Hepatocyte (in vitro differentiated cells): ENCODE results near the gene INTS4. TPM values are rescaled to one million over a fixed set of nuclear protein-coding genes. Genes with fewer than 3 reads are reported as not detected.

ENCODE experiments used
- DNase-seq: peaks from one replicate; pipeline ENCODE4 v3.0.0-alpha.2; 2016; ENCODE audit warnings: low spot score
- H2AFZ ChIP-seq: fragments of 200-600 bp; sonication (generic); 2 replicates; pipeline ENCODE4 v1.6.0; 2016; ENCODE audit warnings: antibody characterized with exemption, mild to moderate bottlenecking
- H3K27ac ChIP-seq: fragments of 200-600 bp; sonication (generic); 2 replicates; pipeline ENCODE4 v1.5.1; 2016; ENCODE audit warnings: mild to moderate bottlenecking
- H3K27me3 ChIP-seq: fragments of 200-600 bp; sonication (generic); 2 replicates; pipeline ENCODE4 v1.6.1; 2016
- H3K36me3 ChIP-seq: fragments of 200-600 bp; sonication (generic); replicated peaks from 2 replicates; pipeline ENCODE4 v1.5.1; 2016; ENCODE audit warnings: low read depth; ENCODE audit not compliant: insufficient read depth
- H3K4me1 ChIP-seq: fragments of 200-600 bp; sonication (generic); 2 replicates; pipeline ENCODE4 v1.5.1; 2016; ENCODE audit warnings: mild to moderate bottlenecking, moderate library complexity; ENCODE audit not compliant: insufficient read depth
- H3K4me2 ChIP-seq: fragments of 200-600 bp; sonication (generic); 2 replicates; pipeline ENCODE4 v1.6.0; 2016
- H3K4me3 ChIP-seq: fragments of 200-600 bp; sonication (generic); 2 replicates; pipeline ENCODE4 v1.5.1; 2016; ENCODE audit warnings: mild to moderate bottlenecking
- H3K79me2 ChIP-seq: fragments of 200-600 bp; sonication (generic); 2 replicates; pipeline ENCODE4 v1.6.0; 2017; ENCODE audit warnings: mild to moderate bottlenecking
- H3K9me2 ChIP-seq: fragments of 200-600 bp; sonication (generic); replicated peaks from 2 replicates; pipeline ENCODE4 v1.6.0; 2017; ENCODE audit warnings: mild to moderate bottlenecking; ENCODE audit not compliant: insufficient read depth
- H3K9me3 ChIP-seq: fragments of 200-600 bp; sonication (generic); 2 replicates; pipeline ENCODE4 v1.5.1; 2016; ENCODE audit warnings: low read depth, mild to moderate bottlenecking
- H4K20me1 ChIP-seq: fragments of 200-600 bp; sonication (generic); 2 replicates; pipeline ENCODE4 v1.6.0; 2016; ENCODE audit warnings: mild to moderate bottlenecking; ENCODE audit not compliant: insufficient read depth, poor library complexity, severe bottlenecking
- CTCF ChIP-seq: fragments of 200-600 bp; sonication (generic); IDR thresholded peaks from 2 replicates; pipeline ENCODE4 v1.5.1; 2016; ENCODE audit warnings: antibody characterized with exemption, mild to moderate bottlenecking; ENCODE audit not compliant: poor library complexity
- EZH2 ChIP-seq: fragments of 200-600 bp; sonication (generic); IDR thresholded peaks from 2 replicates; pipeline ENCODE4 v1.6.1; 2016; ENCODE audit warnings: antibody characterized with exemption, mild to moderate bottlenecking, borderline replicate concordance
- EZH2phosphoT487 ChIP-seq: fragments of 200-600 bp; sonication (generic); IDR thresholded peaks from one replicate; pipeline ENCODE4 v1.6.1; 2018; ENCODE audit warnings: antibody characterized with exemption, mild to moderate bottlenecking, low read depth, moderate library complexity; ENCODE audit not compliant: unreplicated experiment, severe bottlenecking
- WGBS: methylation state at CpG from one replicate; pipeline ENCODE4 v1.1.6; 2016; ENCODE audit warnings: low lambda C conversion rate; ENCODE audit errors: missing lambda C conversion rate; 5-methylcytosine and 5-hydroxymethylcytosine counted together
- polyA plus RNA-seq: library from polyadenylated mRNA; unstranded; fragments of >200 nt; fragmentation: Nextera tagmentation; extraction: Ambion mirVana; gene quantifications from 2 replicates; pipeline ENCODE4 v1.2.1, GENCODE V29; 2016
- total RNA-seq: library from RNA; depleted of rRNA; stranded (reverse); fragments of >200 nt; gene quantifications from 2 replicates; pipeline ENCODE4 v1.2.3, GENCODE V29; 2014

Gene INTS4
- total and polyA plus RNA-seq, 2 experiments from 2014 or later, result 24.0 to 28.0 TPM

GRCh38 chr11:77981346-77981947, 13.0 kb downstream of the INTS4 start:
- no peak overlapping the region for H2AFZ ChIP-seq
- 95% methylated on average over 2 of the region's 2 CpGs for WGBS
- DNase-seq, result no peak
- H3K27me3 ChIP-seq, result no peaks in the 10 kb centered on the region
- H3K9me3 ChIP-seq, result no peaks in the 10 kb centered on the region
- no peaks in the 10 kb centered on the region for H3K9me2 ChIP-seq
- H3K4me1 ChIP-seq, result no peaks in the 10 kb centered on the region
- H3K27ac ChIP-seq, result no peak overlapping the region
- no peak overlapping the region for H3K4me3 ChIP-seq
- no peaks in the 10 kb centered on the region for H3K36me3 ChIP-seq
- H3K4me2 ChIP-seq, result no peak overlapping the region
- no peak for TF ChIP-seq EZH2
- TF ChIP-seq EZH2phosphoT487, result no peak
- TF ChIP-seq CTCF, result no peak
- no peaks in the 10 kb centered on the region for H4K20me1 ChIP-seq
- peaks cover 15% of the 10 kb centered on the region for H3K79me2 ChIP-seq

- H3K36me3 ChIP-seq, result no peaks in the 10 kb centered on the region
- no peaks in the 10 kb centered on the region for H3K9me3 ChIP-seq
- H3K4me3 ChIP-seq, result no peak overlapping the region
- no peaks in the 10 kb centered on the region for H3K27me3 ChIP-seq
- WGBS, result 96% methylated on average over 2 of the region's 2 CpGs
- DNase-seq, result no peak
- H3K79me2 ChIP-seq, result no peaks in the 10 kb centered on the region
- H4K20me1 ChIP-seq, result no peaks in the 10 kb centered on the region
- no peak overlapping the region for H3K27ac ChIP-seq
- TF ChIP-seq CTCF (no peak), EZH2phosphoT487 (no peak), EZH2 (no peak)
- no peak overlapping the region for H3K4me2 ChIP-seq
- no peaks in the 10 kb centered on the region for H3K4me1 ChIP-seq
- H3K9me2 ChIP-seq, result no peaks in the 10 kb centered on the region
- no peak overlapping the region for H2AFZ ChIP-seq
Observed at GRCh38 chr11:77968337-77968736, 26.1 kb downstream of the INTS4 start.

GRCh38 chr11:77967753-77968152, 26.7 kb downstream of the INTS4 start:
- H3K27ac ChIP-seq, result no peak overlapping the region
- H3K4me3 ChIP-seq, result no peak overlapping the region
- no peaks in the 10 kb centered on the region for H3K9me3 ChIP-seq
- no peaks in the 10 kb centered on the region for H4K20me1 ChIP-seq
- DNase-seq, result no peak
- H2AFZ ChIP-seq, result no peak overlapping the region
- TF ChIP-seq EZH2phosphoT487, result no peak
- no peak for TF ChIP-seq EZH2
- TF ChIP-seq CTCF, result no peak
- no peaks in the 10 kb centered on the region for H3K27me3 ChIP-seq
- no peaks in the 10 kb centered on the region for H3K4me1 ChIP-seq
- no peaks in the 10 kb centered on the region for H3K79me2 ChIP-seq
- no peak overlapping the region for H3K4me2 ChIP-seq
- no peaks in the 10 kb centered on the region for H3K9me2 ChIP-seq
- no peaks in the 10 kb centered on the region for H3K36me3 ChIP-seq

- Histone ChIP-seq H3K9me2 (no peaks in the 10 kb centered on the region), H4K20me1 (no peaks in the 10 kb centered on the region), H3K9me3 (no peaks in the 10 kb centered on the region), H3K4me2 (no peak overlapping the region), H3K4me1 (no peaks in the 10 kb centered on the region), H2AFZ (no peak overlapping the region), H3K36me3 (no peaks in the 10 kb centered on the region), H3K79me2 (no peaks in the 10 kb centered on the region), H3K4me3 (no peak overlapping the region), H3K27me3 (no peaks in the 10 kb centered on the region), H3K27ac (no peak overlapping the region)
- no peak for TF ChIP-seq EZH2
- DNase-seq, result no peak
- 91% methylated on average over 2 of the region's 2 CpGs for WGBS
Observed at GRCh38 chr11:77967121-77967520, 27.3 kb downstream of the INTS4 start.
